Measurements from ENCODE around the gene SBNO2.

- no peak for TF ChIP-seq CTCF (IDR thresholded peaks at IDR 0.05)
- TF ChIP-seq POLR2A (IDR thresholded peaks at IDR 0.05), result no peak
Observed at GRCh38 chr19:1121395-1121794, 52.7 kb downstream of the SBNO2 start.
